ENCODE data around the gene RPS6KB2.
A peak's percentile ranks its signal among the peaks of the same experiment; 100 is the strongest.
"Not testable (repeated sequence)": the region's sequence is repeated elsewhere in the genome, so short reads cannot be mapped to it uniquely, and the experiment has no call there.

The RPS6KB2 gene

GRCh38 chr11:67410984-67411784 is 17.1 kb upstream of the RPS6KB2 start:
- no peak for DNase-seq (ENCODE audit: low spot score)

GRCh38 chr11:67411785-67412152 is 16.5 kb upstream of the RPS6KB2 start:
- no peak for DNase-seq (ENCODE audit: low spot score)

- no peak for DNase-seq (ENCODE audit: low spot score)
Measured at GRCh38 chr11:67412495-67413179, 15.7 kb upstream of the RPS6KB2 start.

DNA sequence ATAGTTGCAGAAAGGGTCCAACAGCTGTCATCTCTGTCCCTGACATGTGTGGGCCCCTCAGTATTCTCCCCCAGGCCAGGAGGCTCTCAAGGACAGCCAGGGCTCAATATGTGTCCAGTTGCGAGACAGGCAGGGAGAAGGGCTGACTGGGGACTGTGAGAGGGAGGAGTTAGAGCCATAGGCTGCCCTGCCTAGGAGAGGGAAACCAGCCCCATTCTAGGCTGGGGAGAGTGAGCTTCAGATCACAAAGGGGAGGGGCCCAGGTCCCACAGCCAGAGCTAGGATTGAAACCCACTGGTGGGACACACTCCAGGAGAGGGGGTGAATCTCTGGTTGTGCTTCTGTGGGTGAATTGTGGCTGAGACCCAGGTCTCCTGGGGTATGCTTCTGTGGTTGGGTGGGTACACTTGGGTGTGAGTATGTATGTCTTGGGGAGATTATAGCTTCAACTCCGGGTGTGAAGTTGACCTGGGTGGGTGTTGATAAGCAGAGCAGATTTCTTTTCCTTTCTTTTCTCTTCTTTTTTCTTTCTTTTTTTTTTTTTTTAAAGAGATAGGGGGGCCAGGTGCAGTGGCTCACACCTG is 14.9 kb upstream of the RPS6KB2 start:
- DNase-seq (ENCODE audit: low spot score), result no peak

DNA sequence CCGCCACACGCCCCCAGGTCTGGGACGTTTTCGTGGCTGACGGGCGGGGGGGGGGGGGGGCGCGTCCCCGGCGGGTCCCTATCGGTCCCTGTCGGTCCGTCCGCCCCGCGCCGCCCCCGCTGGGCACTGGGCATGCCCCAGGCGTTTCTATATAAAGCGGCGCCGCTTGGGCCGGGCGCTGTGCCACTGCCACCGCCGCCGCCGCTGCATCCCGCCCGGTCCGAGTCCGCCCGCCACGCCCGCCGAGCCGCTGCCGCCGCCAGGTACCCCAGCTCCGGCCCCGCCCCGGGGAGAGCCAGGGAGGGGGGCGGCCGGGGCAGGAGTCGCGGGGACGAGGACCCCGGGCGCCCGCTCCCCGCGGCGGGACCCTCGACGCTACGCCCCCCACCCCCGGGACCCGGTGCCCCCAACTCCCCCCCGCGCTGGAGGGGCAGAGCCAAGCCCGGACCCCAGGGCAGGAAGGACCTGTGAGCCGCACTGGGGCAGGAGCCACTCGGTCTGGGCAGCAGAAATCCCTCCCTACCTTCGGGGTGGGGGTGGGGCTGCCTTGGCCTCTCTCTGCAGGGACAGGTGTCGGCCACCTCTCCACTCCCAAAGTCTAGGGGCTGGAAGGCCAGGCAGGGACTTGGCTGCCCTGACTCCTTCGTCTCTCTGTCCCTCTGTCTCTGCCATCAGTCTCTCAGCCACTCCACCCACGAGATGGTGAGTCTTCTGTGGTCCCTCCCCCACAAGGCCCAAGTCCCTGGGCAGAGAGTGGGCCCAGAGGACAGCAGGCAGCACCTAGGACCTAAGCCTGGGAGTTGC is 12.6 kb upstream of the RPS6KB2 start, which contains the start of gene CARNS1:
Gene CARNS1 (plus strand): TSS at position 178 of the 804 bp plus-strand sequence. CDS start 522 bp downstream, at position 700.
- DNase-seq (ENCODE audit: low spot score), result no peak

DNA sequence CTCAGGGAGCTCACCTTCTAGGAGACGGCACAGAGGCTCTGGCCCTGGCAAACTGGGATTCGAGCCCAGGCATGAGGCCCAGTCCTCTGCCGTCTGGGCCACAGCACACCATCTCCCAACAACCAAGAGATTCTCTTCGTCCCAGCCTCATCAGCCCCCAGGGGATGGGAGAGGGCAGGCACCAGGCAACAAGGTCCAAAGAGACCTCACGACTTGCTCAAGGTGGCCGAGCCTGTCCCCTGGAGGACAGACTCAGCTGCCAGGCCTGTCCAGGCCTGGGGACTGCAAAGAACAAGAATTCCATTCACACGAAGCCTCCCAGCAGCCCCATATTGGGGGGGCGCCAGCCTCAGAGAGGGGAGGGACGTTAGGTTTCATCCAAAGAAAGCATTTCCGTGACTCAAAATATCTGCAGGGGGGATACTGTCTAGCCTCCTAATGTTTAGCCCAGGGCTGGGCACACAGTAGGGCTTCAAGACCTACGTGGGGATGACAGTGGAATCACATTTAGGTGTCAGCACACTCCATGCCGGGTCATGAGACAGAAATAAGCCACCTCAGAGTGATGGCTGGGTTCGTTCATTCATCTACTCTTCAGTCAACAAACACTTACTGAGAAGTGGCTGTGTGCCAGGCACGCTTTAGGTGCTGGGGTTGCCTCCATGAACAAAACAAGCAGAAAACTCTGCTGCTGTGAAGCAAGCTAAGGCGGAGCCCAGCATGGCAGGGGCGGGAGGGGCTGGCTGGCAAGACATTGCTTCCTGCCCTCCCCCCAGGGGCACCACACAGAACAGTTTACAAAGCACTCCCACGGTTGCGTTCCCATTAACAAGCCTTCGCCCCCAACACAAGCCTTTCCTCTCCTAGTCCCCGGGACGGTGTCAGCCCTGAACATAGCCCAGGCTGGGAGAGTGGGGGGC is 11.6 kb upstream of the RPS6KB2 start:
- no peak for DNase-seq (ENCODE audit: low spot score)

- no peak for DNase-seq (ENCODE audit: low spot score)
Measured at GRCh38 chr11:67417425-67417824, 10.9 kb upstream of the RPS6KB2 start.

DNA sequence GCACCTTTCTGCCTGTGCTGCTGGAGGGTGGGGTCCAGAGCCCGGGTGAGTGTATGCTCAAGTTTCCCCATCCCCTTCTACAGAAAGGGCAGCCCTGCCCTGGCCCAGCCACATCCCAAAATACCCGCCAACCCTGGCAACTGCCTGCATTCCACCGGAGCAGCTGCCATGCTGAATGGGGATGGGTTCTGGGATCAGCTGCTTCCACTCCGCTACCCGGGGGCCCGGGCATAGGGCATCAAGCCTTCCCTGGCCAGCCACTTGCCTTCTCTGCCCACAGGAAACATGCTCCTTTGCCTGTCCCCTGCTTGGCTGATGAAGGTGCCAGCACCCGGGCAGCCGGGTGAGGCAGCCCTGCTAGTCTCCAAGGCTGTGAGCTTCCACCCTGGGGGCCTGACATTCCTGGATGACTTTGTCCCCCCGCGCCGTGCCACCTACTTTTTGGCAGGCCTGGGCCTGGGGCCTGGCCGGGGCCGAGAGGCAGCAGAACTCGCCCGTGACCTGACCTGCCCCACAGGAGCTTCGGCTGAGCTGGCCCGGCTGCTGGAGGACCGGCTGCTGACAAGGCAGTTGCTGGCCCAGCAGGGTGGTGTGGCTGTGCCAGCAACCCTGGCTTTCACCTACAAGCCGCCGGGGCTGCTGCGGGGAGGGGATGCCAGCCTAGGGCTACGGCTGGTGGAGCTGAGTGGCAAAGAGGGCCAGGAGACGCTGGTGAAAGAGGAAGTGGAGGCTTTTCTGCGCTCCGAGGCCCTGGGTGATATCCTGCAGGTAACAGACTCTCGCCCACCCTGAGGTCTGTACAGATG is 9.6 kb upstream of the RPS6KB2 start:
- no peak for DNase-seq (ENCODE audit: low spot score)

DNA sequence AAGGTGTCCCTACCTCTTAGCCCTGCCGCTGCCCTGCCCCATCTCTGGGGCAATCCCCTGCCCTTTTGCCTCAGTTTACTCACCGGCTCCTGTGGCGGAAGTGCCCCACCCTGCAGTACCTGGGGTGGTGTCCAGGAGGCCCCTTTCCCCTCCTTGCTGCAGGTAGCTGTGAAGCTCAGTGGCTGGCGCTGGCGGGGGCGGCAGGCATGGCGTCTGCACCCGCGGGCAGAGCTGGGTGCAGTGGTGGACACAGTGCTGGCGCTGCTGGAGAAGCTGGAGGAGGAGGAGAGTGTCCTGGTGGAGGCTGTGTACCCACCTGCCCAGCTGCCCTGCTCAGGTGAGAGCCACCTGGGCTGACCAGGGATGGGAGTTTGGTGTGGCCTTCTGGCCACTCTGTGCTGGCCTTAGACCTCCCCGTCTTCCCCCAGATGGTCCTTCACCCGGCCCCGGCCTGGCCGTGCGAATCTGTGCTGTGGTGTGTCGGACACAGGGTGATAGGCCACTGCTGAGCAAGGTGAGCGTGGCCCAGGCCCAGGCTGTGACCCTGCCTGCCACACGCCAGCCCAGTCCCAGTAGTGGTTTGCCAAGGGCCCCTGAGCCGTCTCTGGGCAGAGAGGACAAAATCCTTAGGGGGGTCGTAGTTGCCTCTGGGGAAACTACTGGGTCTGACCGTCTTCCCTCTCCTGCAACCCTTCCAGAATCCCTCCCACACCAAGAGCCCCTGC is 8.8 kb upstream of the RPS6KB2 start:
- DNase-seq (ENCODE audit: low spot score), result no peak

- no peak for DNase-seq (ENCODE audit: low spot score)
Measured at GRCh38 chr11:67420147-67420645, 8.1 kb upstream of the RPS6KB2 start.

DNA sequence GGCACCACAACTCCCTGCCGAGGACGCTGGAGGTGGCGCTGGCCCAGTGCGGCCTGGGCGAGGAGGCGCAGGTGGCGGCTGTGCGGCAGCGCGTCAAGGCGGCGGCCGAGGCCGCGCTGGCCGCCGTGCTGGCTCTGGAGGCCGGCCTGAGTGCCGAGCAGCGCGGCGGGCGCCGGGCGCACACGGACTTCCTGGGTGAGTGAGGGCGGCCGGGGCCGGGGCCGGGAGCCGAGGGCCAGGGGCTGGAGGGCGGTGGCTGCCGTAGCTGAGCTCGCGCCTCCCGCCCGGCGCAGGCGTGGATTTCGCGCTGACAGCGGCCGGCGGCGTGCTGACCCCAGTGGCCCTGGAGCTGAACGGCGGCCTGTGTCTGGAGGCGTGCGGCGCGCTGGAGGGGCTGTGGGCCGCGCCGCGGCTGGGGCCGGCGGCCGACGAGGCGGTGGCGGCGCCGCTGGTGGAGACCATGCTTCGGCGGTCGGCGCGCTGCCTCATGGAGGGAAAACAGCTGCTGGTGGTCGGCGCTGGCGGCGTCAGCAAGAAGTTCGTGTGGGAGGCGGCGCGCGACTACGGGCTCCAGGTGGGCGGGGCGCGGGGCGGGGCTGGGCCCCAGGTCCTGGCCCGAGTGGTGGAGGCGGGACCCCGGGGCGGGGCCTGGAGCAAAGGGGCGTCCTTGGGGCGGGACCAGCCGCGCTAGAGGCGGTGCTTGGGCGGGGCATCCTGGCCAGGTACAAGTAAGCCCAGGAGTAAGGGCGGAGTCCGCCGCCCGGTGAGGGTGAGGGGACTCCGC is 7.5 kb upstream of the RPS6KB2 start:
- peak; percentile 97 for DNase-seq (ENCODE audit: low spot score)

DNA sequence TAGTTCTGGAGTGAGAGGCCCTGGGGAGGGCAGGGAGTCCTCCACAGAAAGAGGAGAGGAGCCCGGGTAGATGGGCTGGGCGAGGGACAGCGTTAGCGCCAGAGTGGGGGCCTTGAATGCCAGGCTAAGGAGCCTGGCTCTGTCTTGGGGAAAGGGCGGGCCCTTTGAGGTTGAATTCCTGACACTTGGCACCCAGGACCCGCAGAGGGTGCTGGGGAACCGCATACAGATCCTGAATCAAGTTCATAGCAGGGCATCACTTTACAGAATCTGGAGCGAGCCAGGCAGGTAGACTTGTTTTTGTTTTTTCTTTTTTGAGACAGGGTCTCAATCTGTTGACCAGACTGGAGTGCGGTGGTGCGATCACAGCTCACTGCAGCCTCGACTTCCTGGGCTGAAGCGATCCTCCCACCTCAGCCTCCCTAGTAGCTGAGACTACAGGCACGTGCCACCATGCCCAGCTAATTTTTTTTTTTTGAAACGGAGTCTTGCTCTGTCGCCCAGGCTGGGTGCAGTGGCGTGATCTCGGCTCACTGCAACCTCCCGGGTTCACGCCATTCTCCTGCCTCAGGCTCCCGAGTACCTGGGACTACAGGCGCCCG is 6.8 kb upstream of the RPS6KB2 start:
- no peak for DNase-seq (ENCODE audit: low spot score)

DNA sequence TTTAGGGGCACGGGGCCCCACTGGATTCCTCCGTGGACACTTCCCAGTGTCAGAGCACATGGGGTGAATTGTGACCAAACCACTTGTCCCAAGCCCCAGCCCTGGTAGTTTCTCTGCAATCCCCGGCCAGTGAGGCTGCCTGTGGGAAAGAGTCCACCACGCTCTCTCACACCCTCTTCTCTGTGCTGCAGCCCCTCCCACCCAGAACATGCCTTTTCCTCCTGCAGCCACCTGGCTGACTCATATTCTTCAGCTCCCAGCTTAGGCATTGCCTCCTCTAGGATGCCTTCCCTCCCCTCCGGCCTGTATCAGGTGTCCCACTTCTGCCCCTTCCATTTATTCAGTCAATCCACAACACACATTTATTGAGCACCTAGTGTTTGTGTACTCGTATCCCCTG is 5.4 kb upstream of the RPS6KB2 start:
- no peak for DNase-seq (ENCODE audit: low spot score)

DNA sequence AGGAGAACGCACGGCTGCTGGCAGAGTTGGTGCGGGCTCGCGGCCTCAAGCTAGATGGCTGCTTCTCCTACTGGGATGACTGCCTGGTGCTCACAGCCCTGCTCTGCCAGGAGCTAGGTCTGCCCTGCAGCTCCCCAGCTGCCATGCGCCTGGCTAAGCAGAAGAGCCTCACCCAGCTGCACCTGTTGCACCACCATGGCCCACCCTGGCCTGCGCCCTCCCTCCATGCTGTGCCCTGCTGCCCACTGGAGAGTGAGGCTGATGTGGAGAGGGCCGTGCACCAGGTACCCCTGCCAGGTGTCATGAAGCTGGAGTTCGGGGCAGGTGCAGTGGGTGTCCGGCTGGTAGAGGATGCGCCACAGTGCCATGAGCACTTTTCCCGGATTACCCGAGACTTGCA is 4.8 kb upstream of the RPS6KB2 start:
- DNase-seq (ENCODE audit: low spot score), result no peak

DNA sequence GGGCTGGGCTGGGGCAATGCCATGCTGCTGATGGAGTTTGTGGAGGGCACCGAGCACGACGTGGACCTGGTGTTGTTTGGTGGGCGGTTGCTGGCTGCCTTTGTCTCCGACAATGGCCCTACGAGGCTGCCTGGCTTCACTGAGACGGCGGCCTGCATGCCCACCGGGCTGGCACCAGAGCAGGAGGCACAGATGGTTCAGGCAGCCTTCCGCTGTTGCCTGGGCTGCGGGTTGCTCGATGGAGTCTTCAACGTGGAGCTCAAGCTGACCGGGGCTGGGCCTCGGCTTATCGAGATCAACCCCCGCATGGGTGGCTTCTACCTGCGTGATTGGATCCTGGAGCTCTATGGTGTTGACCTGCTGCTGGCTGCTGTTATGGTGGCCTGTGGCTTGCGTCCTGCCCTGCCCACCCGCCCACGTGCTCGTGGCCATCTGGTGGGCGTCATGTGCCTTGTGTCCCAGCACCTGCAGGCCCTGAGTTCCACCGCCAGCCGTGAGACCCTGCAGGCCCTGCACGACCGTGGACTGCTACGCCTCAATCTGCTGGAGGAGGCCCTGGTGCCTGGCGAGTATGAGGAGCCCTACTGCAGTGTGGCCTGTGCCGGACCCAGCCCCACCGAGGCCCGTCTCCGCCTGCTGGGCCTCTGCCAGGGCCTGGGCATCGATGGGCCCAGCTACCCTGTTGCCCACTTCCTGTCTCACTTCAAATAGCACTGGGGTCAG is 4.2 kb upstream of the RPS6KB2 start:
- DNase-seq (ENCODE audit: low spot score), result no peak

- not testable (repeated sequence) for DNase-seq (ENCODE audit: low spot score)
Measured at GRCh38 chr11:67427364-67427859, 882 bp upstream of the RPS6KB2 start.

GRCh38 chr11:67429038-67429668 is 859 bp downstream of the RPS6KB2 start:
- DNase-seq (ENCODE audit: low spot score), result no peak
